Lower lobe of right lung (tissue), 2 donors: ENCODE data around the gene DOCK10. TPM values are rescaled to one million over a fixed set of nuclear protein-coding genes. Genes with fewer than 3 reads are reported as not detected.

Experiments used
- ATAC-seq, 2 donors: fragments of 200-7000 bp; cut with Tn5 transposase; one replicate each; pipeline ENCODE4 v1.9.1; 2020 to 2022; ENCODE audit warnings: mild to moderate bottlenecking in 2 of 2, moderate library complexity in 2 of 2
- DNase-seq: peaks from one replicate; pipeline ENCODE4 v3.0.0-alpha.2; 2020
- H3K27ac ChIP-seq: fragments of 200-600 bp; one replicate; pipeline ENCODE4 v1.8.0; 2022
- H3K27me3 ChIP-seq: fragments of 200-600 bp; one replicate; pipeline ENCODE4 v1.8.0; 2022; ENCODE audit warnings: low read depth
- H3K36me3 ChIP-seq: fragments of 200-600 bp; one replicate; pipeline ENCODE4 v1.8.0; 2022; ENCODE audit warnings: mild to moderate bottlenecking
- H3K4me1 ChIP-seq: fragments of 200-600 bp; one replicate; pipeline ENCODE4 v1.8.0; 2022
- H3K4me3 ChIP-seq: fragments of 200-600 bp; one replicate; pipeline ENCODE4 v1.8.0; 2022; ENCODE audit warnings: mild to moderate bottlenecking
- H3K9me3 ChIP-seq: fragments of 200-600 bp; one replicate; pipeline ENCODE4 v1.8.0; 2022
- CTCF ChIP-seq: fragments of 200-600 bp; IDR thresholded peaks from one replicate; pipeline ENCODE4 v1.8.0; 2022; ENCODE audit warnings: antibody characterized with exemption, mild to moderate bottlenecking
- intact Hi-C: fragments of 100-400 bp; cut with DNase I; formaldehyde crosslinking; loops from one replicate; pipeline ENCODE4 v1.11.0; 2022
- total RNA-seq: library from RNA; stranded (reverse); fragmentation: NEBNext Ultra II Directional; extraction: Animal tissue kit (Norgen Biotek cat#: 25700); gene quantifications from one replicate; pipeline ENCODE4 v1.2.1, GENCODE V29; 2021
- donor health status: DM: no; HTN: yes; CAD: no; lungs with severe emphysema.

The DOCK10 gene
- total RNA-seq, 1 donor from 2014 or later = 52.3 TPM

- no peaks in the 10 kb centered on the region for H3K36me3 ChIP-seq
- DNase-seq = no peak
- ATAC-seq = no peak
- no peak for TF ChIP-seq CTCF
- H3K4me1 ChIP-seq = no peaks in the 10 kb centered on the region
- H3K27ac ChIP-seq = no peak overlapping the region
- no peaks in the 10 kb centered on the region for H3K27me3 ChIP-seq
- H3K9me3 ChIP-seq = no peaks in the 10 kb centered on the region
- H3K4me3 ChIP-seq = no peak overlapping the region
- intact Hi-C loops = no loop called here
Measured at GRCh38 chr2:224970311-224970710, 72.0 kb downstream of the DOCK10 start.

- no peaks in the 10 kb centered on the region for H3K36me3 ChIP-seq
- no peak for TF ChIP-seq CTCF
- DNase-seq (no peak), ATAC-seq (no peak)
- no peaks in the 10 kb centered on the region for H3K27me3 ChIP-seq
- H3K27ac ChIP-seq = no peak overlapping the region
- H3K9me3 ChIP-seq = no peaks in the 10 kb centered on the region
- H3K4me1 ChIP-seq = no peaks in the 10 kb centered on the region
- H3K4me3 ChIP-seq = no peak overlapping the region
- intact Hi-C loops = no loop called here
Measured at GRCh38 chr2:224969633-224970260, 72.5 kb downstream of the DOCK10 start.

- H3K9me3 ChIP-seq = no peaks in the 10 kb centered on the region
- intact Hi-C loops = no loop called here
- no peaks in the 10 kb centered on the region for H3K27me3 ChIP-seq
- no peak for ATAC-seq
- no peak overlapping the region for H3K4me3 ChIP-seq
- no peaks in the 10 kb centered on the region for H3K36me3 ChIP-seq
- no peak for DNase-seq
- H3K27ac ChIP-seq = no peak overlapping the region
- no peak for TF ChIP-seq CTCF
- H3K4me1 ChIP-seq = no peaks in the 10 kb centered on the region
Measured at GRCh38 chr2:224969095-224969494, 73.2 kb downstream of the DOCK10 start.

- no peak for DNase-seq
- no peak for ATAC-seq
- Histone ChIP-seq H3K4me3 (no peak overlapping the region), H3K27me3 (no peaks in the 10 kb centered on the region), H3K36me3 (no peaks in the 10 kb centered on the region), H3K9me3 (no peaks in the 10 kb centered on the region), H3K27ac (no peak overlapping the region), H3K4me1 (no peaks in the 10 kb centered on the region)
- no peak for TF ChIP-seq CTCF
- intact Hi-C loops = no loop called here
Measured at GRCh38 chr2:224968051-224968450, 74.2 kb downstream of the DOCK10 start.

GRCh38 chr2:224966613-224967012, 75.7 kb downstream of the DOCK10 start:
- Histone ChIP-seq H3K27me3 (no peaks in the 10 kb centered on the region), H3K4me3 (no peak overlapping the region), H3K4me1 (no peaks in the 10 kb centered on the region), H3K9me3 (no peaks in the 10 kb centered on the region), H3K27ac (no peak overlapping the region), H3K36me3 (no peaks in the 10 kb centered on the region)
- no peak for DNase-seq
- intact Hi-C loops = no loop called here
- no peak for ATAC-seq
- TF ChIP-seq CTCF = no peak
